ENCODE data around the gene TUBA1C. TPM values are rescaled to one million over a fixed set of nuclear protein-coding genes. Genes with fewer than 3 reads are reported as not detected.
"Not testable (repeated sequence)": the region's sequence is repeated elsewhere in the genome, so short reads cannot be mapped to it uniquely, and the experiment has no call there.

The TUBA1C gene
- total and polyA plus RNA-seq, 2 donors (not counting 1 experiment from before 2014, with no cell fraction given), result 164 to 1,111 TPM

DNA sequence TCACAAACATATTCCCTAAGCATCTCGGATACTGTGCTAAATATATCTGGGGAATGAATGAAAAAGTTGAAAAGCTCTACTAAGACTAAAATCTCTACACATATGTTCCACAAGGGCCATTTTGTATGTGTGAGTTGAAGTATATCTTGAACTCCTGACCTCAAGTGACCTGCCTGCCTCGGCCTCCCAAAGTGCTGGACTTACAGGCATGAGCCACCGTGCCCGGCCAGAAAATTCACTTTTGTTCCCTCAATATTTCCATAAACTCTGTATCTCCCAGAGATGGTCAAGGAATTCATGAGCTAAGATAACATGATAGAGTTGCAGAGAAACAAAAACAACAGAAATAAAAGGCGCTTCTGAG is 1.5 kb upstream of the TUBA1C start:
- Histone ChIP-seq H3K36me3 (ENCODE audit: control insufficient read depth, insufficient read depth, low read length) (peaks cover 6% of the 10 kb centered on the region), H3K9me3 (ENCODE audit: control insufficient read depth, insufficient read depth, low read depth, low read length) (no peaks in the 10 kb centered on the region), H4K20me1 (ENCODE audit: control insufficient read depth, extremely low read depth, insufficient read depth, low read length) (no peaks in the 10 kb centered on the region), H3K27me3 (ENCODE audit: control insufficient read depth, insufficient read depth, low read length) (no peaks in the 10 kb centered on the region), H3K27ac (ENCODE audit: insufficient read depth, low read length) (peak overlapping the region; percentile 45), H3K79me2 (ENCODE audit: control insufficient read depth, insufficient read depth, low read length) (peaks cover 45% of the 10 kb centered on the region), H3K9ac (ENCODE audit: insufficient read depth, low read length) (no peak overlapping the region), H3K4me3 (replicated peaks in 1 of 4; ENCODE audit: control extremely low read depth in 1 of 4, insufficient read depth in 1 of 4, low read depth in 3 of 4, low read length in 4 of 4) (peak overlapping the region in 2 of 4 experiments; percentile 25 to 34), H3K4me1 (ENCODE audit: control insufficient read depth, extremely low read depth, insufficient read depth, low read length) (peaks cover 18% of the 10 kb centered on the region), H3K4me2 (ENCODE audit: extremely low read depth, insufficient read depth, low read length) (peak overlapping the region; percentile 63), H2AFZ (ENCODE audit: low read length) (no peak overlapping the region)
- DNase-seq (ENCODE audit: low read depth in 2 of 2), result no peak
- TF ChIP-seq EZH2 (IDR thresholded peaks at IDR 0.05; ENCODE audit: low read length, missing control alignments), result no peak
- TF ChIP-seq CTCF (conservative IDR thresholded peaks at IDR 0.05 in 1 of 2, IDR thresholded peaks at IDR 0.05 in 1 of 2; ENCODE audit: low read depth in 1 of 2, low read length in 2 of 2), result no peak

DNA sequence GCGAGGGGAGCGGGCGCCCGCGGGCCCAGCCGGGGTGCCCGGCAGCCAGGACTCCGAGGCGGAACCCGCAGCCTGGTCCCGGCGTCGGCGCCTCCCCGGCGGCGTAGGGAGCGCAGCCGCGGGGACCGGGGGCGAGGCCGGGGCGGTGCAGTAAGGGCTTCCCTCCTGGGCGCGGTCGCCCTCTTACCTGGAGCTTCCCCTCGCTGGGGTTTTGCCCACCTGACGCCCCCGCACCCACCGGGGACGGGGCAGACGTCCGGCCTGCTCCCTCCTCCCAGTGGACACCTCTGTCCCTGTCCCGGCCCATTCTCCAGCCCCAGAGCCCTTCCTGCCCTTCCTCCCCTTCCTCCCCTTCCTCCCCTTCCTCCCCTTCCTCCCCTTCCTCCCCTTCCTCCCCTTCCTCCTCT is 413 bp upstream of the TUBA1C start:
- peak overlapping the region; percentile 72 for H3K9ac ChIP-seq (ENCODE audit: insufficient read depth, low read length)
- H3K4me1 ChIP-seq (ENCODE audit: control insufficient read depth, extremely low read depth, insufficient read depth, low read length), result peaks cover 23% of the 10 kb centered on the region
- H3K27ac ChIP-seq (ENCODE audit: insufficient read depth, low read length), result peak overlapping the region; percentile 98

GRCh38 chr12:49269191-49269590 is 4.3 kb downstream of the TUBA1C start:
- Histone ChIP-seq H3K36me3 (ENCODE audit: control insufficient read depth, insufficient read depth, low read length) (peaks cover 28% of the 10 kb centered on the region), H3K4me1 (ENCODE audit: control insufficient read depth, extremely low read depth, insufficient read depth, low read length) (peaks cover 13% of the 10 kb centered on the region), H3K79me2 (ENCODE audit: control insufficient read depth, insufficient read depth, low read length) (peaks cover 57% of the 10 kb centered on the region), H3K4me3 (replicated peaks in 1 of 4; ENCODE audit: control extremely low read depth in 1 of 4, insufficient read depth in 1 of 4, low read depth in 3 of 4, low read length in 4 of 4) (peak overlapping the region in 2 of 4 experiments; percentile 31 to 61), H3K4me2 (ENCODE audit: extremely low read depth, insufficient read depth, low read length) (peak overlapping the region; percentile 76), H3K27ac (ENCODE audit: insufficient read depth, low read length) (peak overlapping the region; percentile 55)
- H3K9ac ChIP-seq (ENCODE audit: insufficient read depth, low read length); H3K9me3 ChIP-seq (ENCODE audit: control insufficient read depth, insufficient read depth, low read depth, low read length); H3K27me3 ChIP-seq (ENCODE audit: control insufficient read depth, insufficient read depth, low read length); H2AFZ ChIP-seq (ENCODE audit: low read length); H4K20me1 ChIP-seq (ENCODE audit: control insufficient read depth, extremely low read depth, insufficient read depth, low read length): not testable (repeated sequence)
- peak in 1 of 2 donors; percentile 47 for DNase-seq (ENCODE audit: low read depth in 2 of 2)

More for the DNA sequence above, 413 bp upstream of the TUBA1C start:
- Histone ChIP-seq H3K79me2 (ENCODE audit: control insufficient read depth, insufficient read depth, low read length) (peaks cover 52% of the 10 kb centered on the region), H2AFZ (ENCODE audit: low read length) (peak overlapping the region; percentile 59), H3K27me3 (ENCODE audit: control insufficient read depth, insufficient read depth, low read length) (no peaks in the 10 kb centered on the region), H4K20me1 (ENCODE audit: control insufficient read depth, extremely low read depth, insufficient read depth, low read length) (peaks cover 2% of the 10 kb centered on the region), H3K4me2 (ENCODE audit: extremely low read depth, insufficient read depth, low read length) (peak overlapping the region; percentile 93), H3K4me3 (replicated peaks in 1 of 4; ENCODE audit: control extremely low read depth in 1 of 4, insufficient read depth in 1 of 4, low read depth in 3 of 4, low read length in 4 of 4) (peak overlapping the region; percentile 67 to 99 (median 92)), H3K36me3 (ENCODE audit: control insufficient read depth, insufficient read depth, low read length) (peaks cover 8% of the 10 kb centered on the region), H3K9me3 (ENCODE audit: control insufficient read depth, insufficient read depth, low read depth, low read length) (no peaks in the 10 kb centered on the region)
- peak in 1 of 2 donors; percentile 54 for DNase-seq (ENCODE audit: low read depth in 2 of 2)
- no peak for TF ChIP-seq CTCF (conservative IDR thresholded peaks at IDR 0.05 in 1 of 2, IDR thresholded peaks at IDR 0.05 in 1 of 2; ENCODE audit: low read depth in 1 of 2, low read length in 2 of 2)
- no peak for TF ChIP-seq EZH2 (IDR thresholded peaks at IDR 0.05; ENCODE audit: low read length, missing control alignments)

Measured in fibroblast of lung (primary cell).